HepG2 (cell line): ENCODE data around the gene ZNF514. TPM values are rescaled to one million over a fixed set of nuclear protein-coding genes. Genes with fewer than 3 reads are reported as not detected.

Experiments
- KDM2A ChIP-seq: sonication (generic); formaldehyde crosslinking; IDR thresholded peaks from 2 replicates; pipeline ENCODE4 v1.4.0; 2020; ENCODE audit warnings: low read depth, missing genetic modification reagents, borderline replicate concordance
- KMT2B ChIP-seq: IDR thresholded peaks from 2 replicates; pipeline ENCODE4 v1.6.1; 2016; ENCODE audit warnings: missing genetic modification reagents, missing compliant biosample characterization
- MAFF ChIP-seq: IDR thresholded peaks from 2 replicates; pipeline ENCODE4 v1.6.1; 2011; ENCODE audit warnings: low read depth, low read length, improper control_type of control experiment
- PAF1 ChIP-seq: IDR thresholded peaks from 2 replicates; pipeline ENCODE4 v1.6.1; 2016; ENCODE audit warnings: missing genetic modification reagents, missing compliant biosample characterization
- TMF1 ChIP-seq: sonication (generic); formaldehyde crosslinking; IDR thresholded peaks from 2 replicates; pipeline ENCODE4 v1.8.1; 2022; ENCODE audit warnings: low read depth, missing genetic modification reagents
- ZBTB8A ChIP-seq: sonication (generic); formaldehyde crosslinking; IDR thresholded peaks from 2 replicates; pipeline ENCODE4 v1.4.0; 2020; ENCODE audit warnings: mild to moderate bottlenecking, low read depth, missing genetic modification reagents, borderline replicate concordance
- ZFX ChIP-seq: sonication (generic); formaldehyde crosslinking; IDR thresholded peaks from 2 replicates; pipeline ENCODE4 v1.4.0; 2020; ENCODE audit warnings: mild to moderate bottlenecking, low read depth, missing genetic modification reagents, moderate library complexity
- polyA plus RNA-seq, 8 experiments: library from polyadenylated mRNA; depleted of rRNA in 3 of 8; stranded (reverse) in 7 of 8; unstranded in 1 of 8; fragments of >200 nt; fragmentation: Illumina TruSeq in 4 of 8; extraction: Trizol in 4 of 8; gene quantifications; 2 replicates each; pipeline versions ENCODE4 v1.2.1 to v1.2.3, GENCODE V29; 2011 to 2016; ENCODE audit warnings: low read depth in 4 of 8, missing spikeins in 1 of 8, mixed read lengths in 1 of 8; ENCODE audit not compliant: insufficient read depth in 1 of 8
- total RNA-seq, 5 experiments: library from RNA; depleted of rRNA; stranded (reverse); fragments of >200 nt; fragmentation: Illumina TruSeq; extraction: Trizol; gene quantifications; 2 replicates each; pipeline ENCODE4 v1.2.3, GENCODE V29; 2016; ENCODE audit warnings: low read depth in 1 of 5
- TF ChIP-seq, protein P1 (sequence below): IDR thresholded peaks from 2 replicates; pipeline ENCODE4 v1.6.1; 2018; ENCODE audit warnings: missing genetic modification reagents
- TF ChIP-seq, protein P2 (sequence below): IDR thresholded peaks from 2 replicates; pipeline ENCODE4 v1.6.1; 2016; ENCODE audit warnings: mild to moderate bottlenecking, missing biosample characterization, missing genetic modification reagents
- TF ChIP-seq, protein P3 (sequence below): sonication (generic); formaldehyde crosslinking; IDR thresholded peaks from 2 replicates; pipeline ENCODE4 v1.5.1; 2020; ENCODE audit warnings: mild to moderate bottlenecking, moderate library complexity, missing genetic modification reagents
- TF ChIP-seq, protein P4 (sequence below): sonication (generic); formaldehyde crosslinking; IDR thresholded peaks from 2 replicates; pipeline ENCODE4 v1.4.0; 2020; ENCODE audit warnings: missing genetic modification reagents
- TF ChIP-seq, protein P5 (sequence below): IDR thresholded peaks from 2 replicates; pipeline ENCODE4 v1.4.0; 2020; ENCODE audit warnings: mild to moderate bottlenecking, missing genetic modification reagents
- TF ChIP-seq, protein P6 (sequence below): conservative IDR thresholded peaks from 2 replicates; pipeline ENCODE4 v1.6.1; 2018; ENCODE audit warnings: missing genetic modification reagents

Gene ZNF514
- total and polyA plus RNA-seq, 2 of the 13 experiments (the other 11 are each of a cell fraction or from before 2014, with no cell fraction given): 15.2 to 18.7 TPM

DNA sequence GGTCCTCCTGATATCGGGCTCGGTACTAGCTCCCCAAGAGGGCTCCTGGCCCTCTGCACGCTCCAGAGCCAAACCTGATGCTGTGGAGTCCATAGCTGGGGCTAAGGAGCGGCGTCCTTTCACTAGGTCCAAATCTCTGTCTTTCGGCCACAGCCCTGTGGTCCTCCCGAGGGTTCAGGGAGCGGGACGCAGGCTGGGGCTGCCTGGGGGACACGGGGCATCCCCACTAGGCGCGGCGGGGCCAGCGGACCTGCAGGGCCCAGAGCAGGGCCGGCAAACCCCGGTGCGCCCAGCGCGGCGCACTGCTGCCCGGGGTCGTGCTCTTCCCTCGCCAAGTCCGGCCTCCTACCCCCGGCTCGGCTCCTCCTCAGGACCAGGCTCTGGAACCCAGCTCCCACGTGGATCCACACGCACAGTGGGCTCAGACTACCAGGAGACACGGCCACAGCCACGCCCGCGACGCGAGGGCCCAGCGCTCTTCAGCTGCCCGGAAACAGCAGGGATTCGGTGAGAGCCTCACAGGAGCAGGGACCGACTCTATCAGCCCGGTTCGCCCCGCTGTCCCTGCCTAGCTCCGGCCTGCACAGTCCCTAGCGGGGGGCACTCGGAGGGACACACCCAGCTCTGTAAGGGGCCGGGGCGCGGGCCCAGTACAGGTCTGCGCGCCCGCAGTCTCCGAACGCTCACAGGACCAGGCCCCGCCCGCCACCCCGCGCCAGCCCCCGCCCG lies 593 bp downstream of the ZNF514 start (continued):
- TF ChIP-seq, protein P1, sequence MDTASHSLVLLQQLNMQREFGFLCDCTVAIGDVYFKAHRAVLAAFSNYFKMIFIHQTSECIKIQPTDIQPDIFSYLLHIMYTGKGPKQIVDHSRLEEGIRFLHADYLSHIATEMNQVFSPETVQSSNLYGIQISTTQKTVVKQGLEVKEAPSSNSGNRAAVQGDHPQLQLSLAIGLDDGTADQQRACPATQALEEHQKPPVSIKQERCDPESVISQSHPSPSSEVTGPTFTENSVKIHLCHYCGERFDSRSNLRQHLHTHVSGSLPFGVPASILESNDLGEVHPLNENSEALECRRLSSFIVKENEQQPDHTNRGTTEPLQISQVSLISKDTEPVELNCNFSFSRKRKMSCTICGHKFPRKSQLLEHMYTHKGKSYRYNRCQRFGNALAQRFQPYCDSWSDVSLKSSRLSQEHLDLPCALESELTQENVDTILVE (CRISPR knock-in tag): no peak
- TF ChIP-seq KDM2A (CRISPR knock-in tag): peak; percentile 38; the same call in 1 of the 2 replicates
- TF ChIP-seq ZFX (CRISPR knock-in tag): peak; percentile 80
- TF ChIP-seq, protein P2, sequence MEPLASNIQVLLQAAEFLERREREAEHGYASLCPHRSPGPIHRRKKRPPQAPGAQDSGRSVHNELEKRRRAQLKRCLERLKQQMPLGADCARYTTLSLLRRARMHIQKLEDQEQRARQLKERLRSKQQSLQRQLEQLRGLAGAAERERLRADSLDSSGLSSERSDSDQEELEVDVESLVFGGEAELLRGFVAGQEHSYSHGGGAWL (CRISPR knock-in tag): no peak
- TF ChIP-seq KMT2B: 0 out of 2 replicates have a peak, but pooled peaks have one; percentile 11
- TF ChIP-seq ZBTB8A (CRISPR knock-in tag): no peak
- no peak for TF ChIP-seq PAF1
- TF ChIP-seq, protein P3, sequence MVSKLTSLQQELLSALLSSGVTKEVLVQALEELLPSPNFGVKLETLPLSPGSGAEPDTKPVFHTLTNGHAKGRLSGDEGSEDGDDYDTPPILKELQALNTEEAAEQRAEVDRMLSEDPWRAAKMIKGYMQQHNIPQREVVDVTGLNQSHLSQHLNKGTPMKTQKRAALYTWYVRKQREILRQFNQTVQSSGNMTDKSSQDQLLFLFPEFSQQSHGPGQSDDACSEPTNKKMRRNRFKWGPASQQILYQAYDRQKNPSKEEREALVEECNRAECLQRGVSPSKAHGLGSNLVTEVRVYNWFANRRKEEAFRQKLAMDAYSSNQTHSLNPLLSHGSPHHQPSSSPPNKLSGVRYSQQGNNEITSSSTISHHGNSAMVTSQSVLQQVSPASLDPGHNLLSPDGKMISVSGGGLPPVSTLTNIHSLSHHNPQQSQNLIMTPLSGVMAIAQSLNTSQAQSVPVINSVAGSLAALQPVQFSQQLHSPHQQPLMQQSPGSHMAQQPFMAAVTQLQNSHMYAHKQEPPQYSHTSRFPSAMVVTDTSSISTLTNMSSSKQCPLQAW (CRISPR knock-in tag): peak; percentile 63; the same call in 1 of the 2 replicates
- TF ChIP-seq, protein P4, sequence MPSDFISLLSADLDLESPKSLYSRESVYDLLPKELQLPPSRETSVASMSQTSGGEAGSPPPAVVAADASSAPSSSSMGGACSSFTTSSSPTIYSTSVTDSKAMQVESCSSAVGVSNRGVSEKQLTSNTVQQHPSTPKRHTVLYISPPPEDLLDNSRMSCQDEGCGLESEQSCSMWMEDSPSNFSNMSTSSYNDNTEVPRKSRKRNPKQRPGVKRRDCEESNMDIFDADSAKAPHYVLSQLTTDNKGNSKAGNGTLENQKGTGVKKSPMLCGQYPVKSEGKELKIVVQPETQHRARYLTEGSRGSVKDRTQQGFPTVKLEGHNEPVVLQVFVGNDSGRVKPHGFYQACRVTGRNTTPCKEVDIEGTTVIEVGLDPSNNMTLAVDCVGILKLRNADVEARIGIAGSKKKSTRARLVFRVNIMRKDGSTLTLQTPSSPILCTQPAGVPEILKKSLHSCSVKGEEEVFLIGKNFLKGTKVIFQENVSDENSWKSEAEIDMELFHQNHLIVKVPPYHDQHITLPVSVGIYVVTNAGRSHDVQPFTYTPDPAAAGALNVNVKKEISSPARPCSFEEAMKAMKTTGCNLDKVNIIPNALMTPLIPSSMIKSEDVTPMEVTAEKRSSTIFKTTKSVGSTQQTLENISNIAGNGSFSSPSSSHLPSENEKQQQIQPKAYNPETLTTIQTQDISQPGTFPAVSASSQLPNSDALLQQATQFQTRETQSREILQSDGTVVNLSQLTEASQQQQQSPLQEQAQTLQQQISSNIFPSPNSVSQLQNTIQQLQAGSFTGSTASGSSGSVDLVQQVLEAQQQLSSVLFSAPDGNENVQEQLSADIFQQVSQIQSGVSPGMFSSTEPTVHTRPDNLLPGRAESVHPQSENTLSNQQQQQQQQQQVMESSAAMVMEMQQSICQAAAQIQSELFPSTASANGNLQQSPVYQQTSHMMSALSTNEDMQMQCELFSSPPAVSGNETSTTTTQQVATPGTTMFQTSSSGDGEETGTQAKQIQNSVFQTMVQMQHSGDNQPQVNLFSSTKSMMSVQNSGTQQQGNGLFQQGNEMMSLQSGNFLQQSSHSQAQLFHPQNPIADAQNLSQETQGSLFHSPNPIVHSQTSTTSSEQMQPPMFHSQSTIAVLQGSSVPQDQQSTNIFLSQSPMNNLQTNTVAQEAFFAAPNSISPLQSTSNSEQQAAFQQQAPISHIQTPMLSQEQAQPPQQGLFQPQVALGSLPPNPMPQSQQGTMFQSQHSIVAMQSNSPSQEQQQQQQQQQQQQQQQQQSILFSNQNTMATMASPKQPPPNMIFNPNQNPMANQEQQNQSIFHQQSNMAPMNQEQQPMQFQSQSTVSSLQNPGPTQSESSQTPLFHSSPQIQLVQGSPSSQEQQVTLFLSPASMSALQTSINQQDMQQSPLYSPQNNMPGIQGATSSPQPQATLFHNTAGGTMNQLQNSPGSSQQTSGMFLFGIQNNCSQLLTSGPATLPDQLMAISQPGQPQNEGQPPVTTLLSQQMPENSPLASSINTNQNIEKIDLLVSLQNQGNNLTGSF (CRISPR knock-in tag): no peak
- TF ChIP-seq MAFF: no peak
- 0 out of 2 replicates have a peak, but pooled peaks have one; percentile 69 for TF ChIP-seq TMF1 (CRISPR knock-in tag)
- TF ChIP-seq, protein P5, sequence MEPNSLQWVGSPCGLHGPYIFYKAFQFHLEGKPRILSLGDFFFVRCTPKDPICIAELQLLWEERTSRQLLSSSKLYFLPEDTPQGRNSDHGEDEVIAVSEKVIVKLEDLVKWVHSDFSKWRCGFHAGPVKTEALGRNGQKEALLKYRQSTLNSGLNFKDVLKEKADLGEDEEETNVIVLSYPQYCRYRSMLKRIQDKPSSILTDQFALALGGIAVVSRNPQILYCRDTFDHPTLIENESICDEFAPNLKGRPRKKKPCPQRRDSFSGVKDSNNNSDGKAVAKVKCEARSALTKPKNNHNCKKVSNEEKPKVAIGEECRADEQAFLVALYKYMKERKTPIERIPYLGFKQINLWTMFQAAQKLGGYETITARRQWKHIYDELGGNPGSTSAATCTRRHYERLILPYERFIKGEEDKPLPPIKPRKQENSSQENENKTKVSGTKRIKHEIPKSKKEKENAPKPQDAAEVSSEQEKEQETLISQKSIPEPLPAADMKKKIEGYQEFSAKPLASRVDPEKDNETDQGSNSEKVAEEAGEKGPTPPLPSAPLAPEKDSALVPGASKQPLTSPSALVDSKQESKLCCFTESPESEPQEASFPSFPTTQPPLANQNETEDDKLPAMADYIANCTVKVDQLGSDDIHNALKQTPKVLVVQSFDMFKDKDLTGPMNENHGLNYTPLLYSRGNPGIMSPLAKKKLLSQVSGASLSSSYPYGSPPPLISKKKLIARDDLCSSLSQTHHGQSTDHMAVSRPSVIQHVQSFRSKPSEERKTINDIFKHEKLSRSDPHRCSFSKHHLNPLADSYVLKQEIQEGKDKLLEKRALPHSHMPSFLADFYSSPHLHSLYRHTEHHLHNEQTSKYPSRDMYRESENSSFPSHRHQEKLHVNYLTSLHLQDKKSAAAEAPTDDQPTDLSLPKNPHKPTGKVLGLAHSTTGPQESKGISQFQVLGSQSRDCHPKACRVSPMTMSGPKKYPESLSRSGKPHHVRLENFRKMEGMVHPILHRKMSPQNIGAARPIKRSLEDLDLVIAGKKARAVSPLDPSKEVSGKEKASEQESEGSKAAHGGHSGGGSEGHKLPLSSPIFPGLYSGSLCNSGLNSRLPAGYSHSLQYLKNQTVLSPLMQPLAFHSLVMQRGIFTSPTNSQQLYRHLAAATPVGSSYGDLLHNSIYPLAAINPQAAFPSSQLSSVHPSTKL (CRISPR knock-in tag): no peak
- TF ChIP-seq, protein P6, sequence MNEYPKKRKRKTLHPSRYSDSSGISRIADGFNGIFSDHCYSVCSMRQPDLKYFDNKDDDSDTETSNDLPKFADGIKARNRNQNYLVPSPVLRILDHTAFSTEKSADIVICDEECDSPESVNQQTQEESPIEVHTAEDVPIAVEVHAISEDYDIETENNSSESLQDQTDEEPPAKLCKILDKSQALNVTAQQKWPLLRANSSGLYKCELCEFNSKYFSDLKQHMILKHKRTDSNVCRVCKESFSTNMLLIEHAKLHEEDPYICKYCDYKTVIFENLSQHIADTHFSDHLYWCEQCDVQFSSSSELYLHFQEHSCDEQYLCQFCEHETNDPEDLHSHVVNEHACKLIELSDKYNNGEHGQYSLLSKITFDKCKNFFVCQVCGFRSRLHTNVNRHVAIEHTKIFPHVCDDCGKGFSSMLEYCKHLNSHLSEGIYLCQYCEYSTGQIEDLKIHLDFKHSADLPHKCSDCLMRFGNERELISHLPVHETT: 0 out of 2 replicates have a peak, but pooled peaks have one; percentile 14
